ENCODE data around the gene RSRC1.
A peak's percentile ranks its signal among the peaks of the same experiment; 100 is the strongest.

The RSRC1 gene

GRCh38 chr3:158244274-158244673, 134.4 kb downstream of the RSRC1 start:
- DNase-seq, result no peak

- DNase-seq, result no peak
Measured at GRCh38 chr3:158247288-158247687, 137.4 kb downstream of the RSRC1 start.

- no peak for DNase-seq
Measured at GRCh38 chr3:158248261-158248660, 138.4 kb downstream of the RSRC1 start.

- DNase-seq, result no peak
Measured at GRCh38 chr3:158249183-158249582, 139.3 kb downstream of the RSRC1 start.

GRCh38 chr3:158258619-158259018, 148.7 kb downstream of the RSRC1 start:
- DNase-seq, result no peak

- DNase-seq, result peak; percentile 64
Measured at GRCh38 chr3:158260392-158260791, 150.5 kb downstream of the RSRC1 start.

GRCh38 chr3:158261371-158261991, 151.6 kb downstream of the RSRC1 start:
- DNase-seq, result peak; percentile 66

- no peak for DNase-seq
Measured at GRCh38 chr3:158264894-158265293, 155.0 kb downstream of the RSRC1 start.

GRCh38 chr3:158267015-158267414, 157.1 kb downstream of the RSRC1 start:
- no peak for DNase-seq

- DNase-seq, result no peak
Measured at GRCh38 chr3:158269942-158270341, 160.1 kb downstream of the RSRC1 start.

- DNase-seq, result no peak
Measured at GRCh38 chr3:158272081-158272480, 162.2 kb downstream of the RSRC1 start.

- no peak for DNase-seq
Measured at GRCh38 chr3:158273656-158274055, 163.8 kb downstream of the RSRC1 start.

GRCh38 chr3:158278187-158278586, 168.3 kb downstream of the RSRC1 start:
- DNase-seq, result no peak

GRCh38 chr3:158279609-158280008, 169.7 kb downstream of the RSRC1 start:
- no peak for DNase-seq

- no peak for DNase-seq
Measured at GRCh38 chr3:158295771-158296170, 185.9 kb downstream of the RSRC1 start.

GRCh38 chr3:158297940-158298339, 188.1 kb downstream of the RSRC1 start:
- DNase-seq, result no peak

- DNase-seq, result no peak
Measured at GRCh38 chr3:158308236-158308928, 198.5 kb downstream of the RSRC1 start.

GRCh38 chr3:158312560-158313141, 202.8 kb downstream of the RSRC1 start:
- DNase-seq, result no peak

GRCh38 chr3:158313338-158313927, 203.5 kb downstream of the RSRC1 start:
- peak; percentile 63 for DNase-seq

- no peak for DNase-seq
Measured at GRCh38 chr3:158314426-158315357, 204.8 kb downstream of the RSRC1 start.

- DNase-seq, result peak; percentile 33
Measured at GRCh38 chr3:158329696-158330441, 220.0 kb downstream of the RSRC1 start.

GRCh38 chr3:158330870-158331269, 221.0 kb downstream of the RSRC1 start:
- DNase-seq, result no peak

Measured in NCI-H2171 treated with DMSO at 0.1 percent for 48 hours (cell line).